ENCODE measurements around the gene LRBA.

Gene LRBA

DNA sequence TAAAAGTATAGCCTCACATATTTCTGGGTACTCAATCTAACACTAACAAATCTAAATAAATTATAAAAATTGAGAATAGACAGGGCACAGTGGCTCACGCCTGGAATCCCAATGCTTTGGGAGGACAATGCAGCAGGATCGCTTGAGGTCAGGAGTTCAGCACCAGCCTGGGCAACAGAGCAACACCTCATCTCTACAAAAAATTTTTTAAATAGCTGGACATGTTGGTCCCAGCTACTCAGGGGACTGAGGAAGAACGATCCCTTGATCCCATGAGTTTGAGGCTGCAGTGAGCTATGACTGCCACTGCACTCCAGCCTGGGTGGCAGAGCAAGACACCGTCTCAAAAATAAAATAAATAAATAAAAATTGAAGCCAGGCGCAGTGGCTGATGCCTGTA, 192.7 kb downstream of the LRBA start:
- H3K4me3 ChIP-seq (ENCODE audit: control insufficient read depth, low read depth, low read length): no peak overlapping the region
- TF ChIP-seq CTCF (IDR thresholded peaks at IDR 0.05; ENCODE audit: control insufficient read depth, insufficient read depth, low read depth, low read length, missing control alignments): no peak
- DNase-seq (ENCODE audit: low read depth): no peak

DNA sequence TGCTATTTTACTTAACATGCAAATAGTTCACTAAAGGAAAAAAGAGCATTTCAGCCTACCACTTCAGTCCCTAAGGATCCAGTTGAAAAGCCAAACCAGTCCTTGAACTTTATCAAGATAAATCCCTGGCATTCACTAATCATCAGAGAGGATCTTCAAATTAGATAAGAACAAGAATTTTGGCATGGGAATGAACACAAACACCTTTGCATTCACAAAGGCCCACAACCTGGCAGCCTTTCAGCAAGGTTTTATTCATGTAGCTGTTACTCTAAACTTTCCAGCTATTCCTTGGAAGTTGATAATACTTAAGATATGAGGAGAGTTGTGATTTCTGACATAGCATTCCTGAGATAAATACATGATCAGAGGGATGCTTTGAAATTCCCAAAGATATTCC, 193.4 kb downstream of the LRBA start:
- no peak for TF ChIP-seq CTCF (IDR thresholded peaks at IDR 0.05; ENCODE audit: control insufficient read depth, insufficient read depth, low read depth, low read length, missing control alignments)
- no peak overlapping the region for H3K4me3 ChIP-seq (ENCODE audit: control insufficient read depth, low read depth, low read length)
- DNase-seq (ENCODE audit: low read depth): no peak

GRCh38 chr4:150820409-150820808, 194.7 kb downstream of the LRBA start:
- no peak overlapping the region for H3K4me3 ChIP-seq (ENCODE audit: control insufficient read depth, low read depth, low read length)
- no peak for DNase-seq (ENCODE audit: low read depth)
- TF ChIP-seq CTCF (IDR thresholded peaks at IDR 0.05; ENCODE audit: control insufficient read depth, insufficient read depth, low read depth, low read length, missing control alignments): no peak

DNA sequence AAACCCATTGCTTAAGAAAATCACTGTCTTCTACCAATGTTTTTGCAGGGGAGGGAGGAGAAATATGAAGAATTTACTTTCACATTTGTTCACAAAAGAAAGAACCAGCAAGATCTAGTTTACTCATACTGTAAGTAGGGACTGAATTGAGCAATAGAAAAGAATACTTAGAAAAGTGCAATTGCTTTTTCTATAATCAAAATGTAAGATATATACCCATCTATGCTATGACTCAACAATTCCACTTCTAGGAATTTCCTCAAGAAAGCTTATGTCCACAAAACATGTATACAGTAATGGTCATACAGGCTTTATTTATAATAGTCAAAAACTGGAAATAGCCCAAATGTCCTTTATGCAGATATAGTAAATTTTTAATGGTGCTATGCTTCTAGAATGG, 196.4 kb downstream of the LRBA start:
- no peak overlapping the region for H3K4me3 ChIP-seq (ENCODE audit: control insufficient read depth, low read depth, low read length)
- TF ChIP-seq CTCF (IDR thresholded peaks at IDR 0.05; ENCODE audit: control insufficient read depth, insufficient read depth, low read depth, low read length, missing control alignments): no peak
- DNase-seq (ENCODE audit: low read depth): no peak

GRCh38 chr4:150817804-150818528, 197.1 kb downstream of the LRBA start:
- no peak for TF ChIP-seq CTCF (IDR thresholded peaks at IDR 0.05; ENCODE audit: control insufficient read depth, insufficient read depth, low read depth, low read length, missing control alignments)
- DNase-seq (ENCODE audit: low read depth): no peak
- H3K4me3 ChIP-seq (ENCODE audit: control insufficient read depth, low read depth, low read length): no peak overlapping the region

DNA sequence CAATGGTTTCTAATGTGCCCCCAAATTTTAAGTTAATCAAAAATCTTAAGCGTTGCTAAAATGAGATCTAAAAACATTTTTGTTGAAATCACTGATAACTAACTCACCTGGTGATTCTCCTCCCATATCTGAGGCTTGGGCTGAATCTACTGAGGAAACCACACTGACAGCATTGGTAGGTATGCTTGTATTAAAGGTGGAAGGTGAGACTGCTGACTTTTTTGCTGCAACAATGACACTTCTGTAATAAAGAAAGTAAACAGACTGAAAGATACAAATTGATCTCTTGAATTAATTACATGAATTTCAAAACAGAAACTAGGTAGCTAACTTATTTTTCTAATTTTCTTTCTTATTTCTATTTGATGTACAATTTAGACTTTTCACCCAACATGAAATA, 198.1 kb downstream of the LRBA start:
- no peak overlapping the region for H3K4me3 ChIP-seq (ENCODE audit: control insufficient read depth, low read depth, low read length)
- DNase-seq (ENCODE audit: low read depth): no peak
- TF ChIP-seq CTCF (IDR thresholded peaks at IDR 0.05; ENCODE audit: control insufficient read depth, insufficient read depth, low read depth, low read length, missing control alignments): no peak
